Endodermal cell (in vitro differentiated cells): ENCODE data around the gene MAIP1. TPM values are rescaled to one million over a fixed set of nuclear protein-coding genes. Genes with fewer than 3 reads are reported as not detected.

Experiments
- DNase-seq: peaks from one replicate; pipeline ENCODE4 v3.0.0-alpha.2; 2017
- H3K27ac ChIP-seq: 2 replicates; pipeline ENCODE4 v1.5.1; 2013; ENCODE audit warnings: mild to moderate bottlenecking, low read depth, low read length, moderate library complexity
- H3K27me3 ChIP-seq: 2 replicates; pipeline ENCODE4 v1.6.1; 2013; ENCODE audit warnings: mild to moderate bottlenecking, low read length, moderate library complexity; ENCODE audit not compliant: insufficient read depth, control insufficient read depth, poor library complexity, severe bottlenecking
- H3K36me3 ChIP-seq: 2 replicates; pipeline ENCODE4 v1.7.0; 2013; ENCODE audit warnings: mild to moderate bottlenecking, low read length, moderate library complexity; ENCODE audit not compliant: control insufficient read depth, insufficient read depth
- H3K4me1 ChIP-seq: one replicate; pipeline ENCODE4 v1.7.0; 2013; ENCODE audit warnings: low read length; ENCODE audit not compliant: control insufficient read depth, insufficient read depth
- H3K4me3 ChIP-seq: 2 replicates; pipeline ENCODE4 v1.5.1; 2013; ENCODE audit warnings: mild to moderate bottlenecking, low read length, moderate library complexity
- H3K9ac ChIP-seq: 2 replicates; pipeline ENCODE4 v1.6.1; 2013; ENCODE audit warnings: mild to moderate bottlenecking, low read length, moderate library complexity; ENCODE audit not compliant: poor library complexity, severe bottlenecking; ENCODE audit errors: extremely low read depth
- H3K9me3 ChIP-seq: 2 replicates; pipeline ENCODE4 v1.6.1; 2013; ENCODE audit warnings: mild to moderate bottlenecking, low read length, moderate library complexity; ENCODE audit not compliant: control insufficient read depth
- H3K27ac Mint-ChIP-seq: 2 replicates; pipeline ENCODE4 v1.8.0; 2020; ENCODE audit warnings: mixed read lengths
- H3K27me3 Mint-ChIP-seq: 2 replicates; pipeline ENCODE4 v1.8.0; 2021; ENCODE audit warnings: mild to moderate bottlenecking, mixed read lengths; ENCODE audit not compliant: insufficient read depth
- H3K36me3 Mint-ChIP-seq: 2 replicates; pipeline ENCODE4 v1.8.0; 2020; ENCODE audit warnings: low read depth, mixed read lengths
- H3K4me1 Mint-ChIP-seq: 2 replicates; pipeline ENCODE4 v1.8.0; 2020; ENCODE audit warnings: mixed read lengths
- H3K4me3 Mint-ChIP-seq: 2 replicates; pipeline ENCODE4 v1.8.0; 2020; ENCODE audit warnings: mild to moderate bottlenecking, moderate library complexity, mixed read lengths
- H3K9me3 Mint-ChIP-seq: 2 replicates; pipeline ENCODE4 v1.8.0; 2020; ENCODE audit warnings: mild to moderate bottlenecking, mixed read lengths
- WGBS, 2 experiments: methylation state at CpG; one replicate each; pipeline versions ENCODE4 v1.1.5 to v1.1.7; 2013; ENCODE audit warnings: missing lambda C conversion rate in 2 of 2, mixed read lengths in 1 of 2; ENCODE audit not compliant: insufficient coverage in 1 of 2, insufficient read length in 1 of 2; 5-methylcytosine and 5-hydroxymethylcytosine counted together
- total RNA-seq, 2 donors: library from RNA; stranded (reverse); fragmentation: NEBNext Ultra II Directional in 1 of 2; extraction: Animal tissue kit (Norgen Biotek cat#: 25700) in 1 of 2; gene quantifications; 2 replicates in 1 of 2; 3 replicates in 1 of 2; pipeline ENCODE4 v1.2.1, GENCODE V29; 2021
- TF ChIP-seq, protein P1 (sequence below): fragments of 200-600 bp; sonication (generic); conservative IDR thresholded peaks from 2 replicates; pipeline ENCODE4 v1.5.0; 2021; ENCODE audit warnings: antibody characterized with exemption, mild to moderate bottlenecking

The MAIP1 gene
- total RNA-seq, 2 donors from 2014 or later, result 20.9 to 23.7 TPM

DNA sequence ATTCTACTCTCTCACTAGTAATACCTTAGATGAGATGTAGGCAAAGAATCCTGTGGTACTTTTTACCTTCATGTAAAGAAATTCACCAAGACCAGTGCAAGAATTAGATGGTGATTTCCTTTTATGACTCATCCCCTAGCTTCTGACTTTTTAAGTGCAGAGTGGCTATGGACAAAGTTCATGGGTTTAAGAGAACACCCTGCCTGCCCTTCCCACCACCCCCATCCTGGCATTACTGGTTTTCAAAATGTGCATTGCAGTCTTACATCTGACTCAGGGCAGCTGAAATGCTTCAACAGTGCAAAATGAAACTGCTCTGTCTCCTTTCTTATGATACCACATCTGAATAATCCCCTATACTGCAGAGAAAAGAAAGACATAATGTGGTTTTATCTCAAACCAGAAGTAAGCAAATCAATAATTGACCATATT lies 22.6 kb downstream of the MAIP1 start:
- H3K4me3 Mint-ChIP-seq, result no peak overlapping the region
- H3K27me3 Mint-ChIP-seq, result no peaks in the 10 kb centered on the region
- H3K36me3 Mint-ChIP-seq, result no peaks in the 10 kb centered on the region
- H3K4me3 ChIP-seq, result no peak overlapping the region
- no peak overlapping the region for H3K27ac ChIP-seq
- H3K4me1 ChIP-seq, result peaks cover 7% of the 10 kb centered on the region
- DNase-seq, result no peak
- no peak overlapping the region for H3K9ac ChIP-seq
- H3K27me3 ChIP-seq, result no peaks in the 10 kb centered on the region
- H3K9me3 ChIP-seq, result no peaks in the 10 kb centered on the region
- TF ChIP-seq, protein P1, sequence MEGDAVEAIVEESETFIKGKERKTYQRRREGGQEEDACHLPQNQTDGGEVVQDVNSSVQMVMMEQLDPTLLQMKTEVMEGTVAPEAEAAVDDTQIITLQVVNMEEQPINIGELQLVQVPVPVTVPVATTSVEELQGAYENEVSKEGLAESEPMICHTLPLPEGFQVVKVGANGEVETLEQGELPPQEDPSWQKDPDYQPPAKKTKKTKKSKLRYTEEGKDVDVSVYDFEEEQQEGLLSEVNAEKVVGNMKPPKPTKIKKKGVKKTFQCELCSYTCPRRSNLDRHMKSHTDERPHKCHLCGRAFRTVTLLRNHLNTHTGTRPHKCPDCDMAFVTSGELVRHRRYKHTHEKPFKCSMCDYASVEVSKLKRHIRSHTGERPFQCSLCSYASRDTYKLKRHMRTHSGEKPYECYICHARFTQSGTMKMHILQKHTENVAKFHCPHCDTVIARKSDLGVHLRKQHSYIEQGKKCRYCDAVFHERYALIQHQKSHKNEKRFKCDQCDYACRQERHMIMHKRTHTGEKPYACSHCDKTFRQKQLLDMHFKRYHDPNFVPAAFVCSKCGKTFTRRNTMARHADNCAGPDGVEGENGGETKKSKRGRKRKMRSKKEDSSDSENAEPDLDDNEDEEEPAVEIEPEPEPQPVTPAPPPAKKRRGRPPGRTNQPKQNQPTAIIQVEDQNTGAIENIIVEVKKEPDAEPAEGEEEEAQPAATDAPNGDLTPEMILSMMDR, result no peak
- no peaks in the 10 kb centered on the region for H3K9me3 Mint-ChIP-seq
- peaks cover 12% of the 10 kb centered on the region for H3K4me1 Mint-ChIP-seq
- H3K36me3 ChIP-seq, result no peaks in the 10 kb centered on the region
- H3K27ac Mint-ChIP-seq, result no peak overlapping the region

DNA sequence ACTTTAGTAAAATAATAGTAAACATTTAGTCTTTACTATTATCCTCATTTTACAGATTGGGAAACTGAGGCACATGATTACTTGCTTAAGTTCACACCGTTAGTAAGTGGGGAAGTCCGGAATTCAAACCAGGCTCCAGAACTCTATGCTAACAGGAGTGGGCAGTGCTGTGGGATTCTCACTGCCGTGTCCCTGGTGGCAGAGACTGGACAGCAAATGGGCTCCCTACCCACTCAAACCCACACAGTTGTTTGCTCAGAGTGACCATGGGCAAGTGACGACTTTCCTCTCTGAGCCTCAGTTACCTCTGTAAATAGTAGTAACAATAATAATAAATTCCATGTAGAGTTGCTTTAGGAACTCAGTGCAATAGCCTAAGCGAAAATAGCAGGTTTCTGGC lies 24.0 kb downstream of the MAIP1 start:
- no peak for DNase-seq
- TF ChIP-seq, protein P1, result no peak
- 86 to 94% methylated on average over 1 to 4 of the region's 5 CpGs for WGBS, 2 experiments
- H3K9ac ChIP-seq, result no peak overlapping the region
- no peaks in the 10 kb centered on the region for H3K9me3 ChIP-seq
- no peaks in the 10 kb centered on the region for H3K9me3 Mint-ChIP-seq
- no peak overlapping the region for H3K27ac Mint-ChIP-seq
- H3K36me3 ChIP-seq, result no peaks in the 10 kb centered on the region
- H3K27me3 Mint-ChIP-seq, result no peaks in the 10 kb centered on the region
- H3K36me3 Mint-ChIP-seq, result no peaks in the 10 kb centered on the region
- H3K4me3 Mint-ChIP-seq, result no peak overlapping the region
- no peak overlapping the region for H3K27ac ChIP-seq
- H3K27me3 ChIP-seq, result no peaks in the 10 kb centered on the region
- H3K4me3 ChIP-seq, result peak overlapping the region; percentile 74
- peaks cover 7% of the 10 kb centered on the region for H3K4me1 ChIP-seq
- peaks cover 20% of the 10 kb centered on the region for H3K4me1 Mint-ChIP-seq

DNA sequence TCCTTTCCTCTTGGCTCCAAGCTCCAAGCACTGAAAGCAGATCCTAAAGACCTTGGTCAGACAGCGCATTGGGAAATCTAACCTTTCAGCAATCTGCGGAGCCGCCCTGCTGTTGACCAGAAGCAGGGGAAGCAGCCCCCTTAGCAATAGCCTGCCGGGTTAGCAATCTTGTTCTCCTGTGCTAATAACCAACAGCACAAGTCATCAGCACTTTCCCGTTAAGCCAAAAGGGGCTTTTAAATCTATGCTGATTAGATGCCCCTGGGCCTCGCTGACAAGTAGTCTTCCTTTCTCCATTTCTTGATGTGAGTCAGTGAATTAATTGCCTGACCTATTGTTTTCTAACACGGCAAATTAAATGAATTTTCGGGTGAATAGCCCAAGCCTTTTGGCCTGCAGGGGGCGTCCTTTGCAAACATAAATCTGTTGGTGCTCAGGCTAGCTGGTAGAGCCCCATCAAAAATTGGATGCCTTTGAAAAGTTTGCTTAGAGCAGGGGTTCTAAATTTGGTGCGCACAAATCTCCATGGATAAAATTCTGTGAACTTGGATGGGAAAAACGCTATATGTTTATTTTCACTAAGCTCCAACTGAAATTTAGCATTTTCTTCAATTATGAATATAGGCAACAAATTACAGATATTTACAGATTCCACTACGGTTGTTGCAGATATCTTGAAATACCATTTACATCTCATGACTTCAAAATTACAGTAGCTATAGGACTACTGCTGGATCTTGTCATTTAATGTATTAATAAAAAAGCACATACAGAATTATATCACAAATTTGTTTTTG lies 24.6 kb downstream of the MAIP1 start:
- Histone ChIP-seq H3K9me3 (no peaks in the 10 kb centered on the region), H3K4me1 (peaks cover 7% of the 10 kb centered on the region), H3K4me3 (peak overlapping the region; percentile 74), H3K27ac (no peak overlapping the region), H3K9ac (no peak overlapping the region), H3K27me3 (no peaks in the 10 kb centered on the region), H3K36me3 (no peaks in the 10 kb centered on the region)
- WGBS, 2 experiments, result 1 to 21% methylated on average over 9 to 12 of the region's 12 CpGs
- peak overlapping the region; percentile 38 for H3K4me3 Mint-ChIP-seq
- peaks cover 20% of the 10 kb centered on the region for H3K4me1 Mint-ChIP-seq
- no peaks in the 10 kb centered on the region for H3K9me3 Mint-ChIP-seq
- TF ChIP-seq, protein P1, result peak; percentile 96
- peak; percentile 96 for DNase-seq
- no peaks in the 10 kb centered on the region for H3K27me3 Mint-ChIP-seq
- H3K36me3 Mint-ChIP-seq, result no peaks in the 10 kb centered on the region
- no peak overlapping the region for H3K27ac Mint-ChIP-seq
